Measurements from ENCODE around the gene GRAPL. TPM values are rescaled to one million over a fixed set of nuclear protein-coding genes. Genes with fewer than 3 reads are reported as not detected.
A peak's percentile ranks its signal among the peaks of the same experiment; 100 is the strongest.
"Not testable (repeated sequence)": the region's sequence is repeated elsewhere in the genome, so short reads cannot be mapped to it uniquely, and the experiment has no call there.

Gene GRAPL
- total RNA-seq: 5.1 TPM

GRCh38 chr17:19127148-19127980 is at the start of gene GRAPL:
TSS of gene GRAPL (plus strand) at chr17:19127589. CDS start at chr17:19127620, 31 bp downstream.
- not testable (repeated sequence) for H3K4me1 ChIP-seq (ENCODE audit: insufficient read depth, low read length); H3K4me3 ChIP-seq (ENCODE audit: low read length); H3K27me3 ChIP-seq (ENCODE audit: insufficient read depth, low read length); H3K9me3 ChIP-seq (ENCODE audit: low read depth, low read length)

- H3K4me3 ChIP-seq (ENCODE audit: low read length); H3K9me3 ChIP-seq (ENCODE audit: low read depth, low read length); H3K27me3 ChIP-seq (ENCODE audit: insufficient read depth, low read length); H3K4me1 ChIP-seq (ENCODE audit: insufficient read depth, low read length): not testable (repeated sequence)
Observed at GRCh38 chr17:19088804-19089685, 38.3 kb upstream of the GRAPL start.

- not testable (repeated sequence) for H3K4me3 ChIP-seq (ENCODE audit: low read length); H3K9me3 ChIP-seq (ENCODE audit: low read depth, low read length); H3K4me1 ChIP-seq (ENCODE audit: insufficient read depth, low read length); H3K27me3 ChIP-seq (ENCODE audit: insufficient read depth, low read length)
Observed at GRCh38 chr17:19090058-19090772, 37.2 kb upstream of the GRAPL start.

GRCh38 chr17:19092737-19093683 is 34.4 kb upstream of the GRAPL start:
- not testable (repeated sequence) for H3K4me3 ChIP-seq (ENCODE audit: low read length); H3K4me1 ChIP-seq (ENCODE audit: insufficient read depth, low read length); H3K9me3 ChIP-seq (ENCODE audit: low read depth, low read length); H3K27me3 ChIP-seq (ENCODE audit: insufficient read depth, low read length)

- H3K9me3 ChIP-seq (ENCODE audit: low read depth, low read length); H3K4me3 ChIP-seq (ENCODE audit: low read length); H3K27me3 ChIP-seq (ENCODE audit: insufficient read depth, low read length); H3K4me1 ChIP-seq (ENCODE audit: insufficient read depth, low read length): not testable (repeated sequence)
Observed at GRCh38 chr17:19093684-19094438, 33.5 kb upstream of the GRAPL start.

- H3K4me1 ChIP-seq (ENCODE audit: insufficient read depth, low read length); H3K27me3 ChIP-seq (ENCODE audit: insufficient read depth, low read length); H3K4me3 ChIP-seq (ENCODE audit: low read length); H3K9me3 ChIP-seq (ENCODE audit: low read depth, low read length): not testable (repeated sequence)
Observed at GRCh38 chr17:19108517-19108916, 18.9 kb upstream of the GRAPL start.

- H3K4me3 ChIP-seq (ENCODE audit: low read length); H3K27me3 ChIP-seq (ENCODE audit: insufficient read depth, low read length); H3K4me1 ChIP-seq (ENCODE audit: insufficient read depth, low read length); H3K9me3 ChIP-seq (ENCODE audit: low read depth, low read length): not testable (repeated sequence)
Observed at GRCh38 chr17:19110189-19111097, 16.9 kb upstream of the GRAPL start.

GRCh38 chr17:19111111-19111711 is 16.2 kb upstream of the GRAPL start:
- not testable (repeated sequence) for H3K9me3 ChIP-seq (ENCODE audit: low read depth, low read length); H3K27me3 ChIP-seq (ENCODE audit: insufficient read depth, low read length); H3K4me1 ChIP-seq (ENCODE audit: insufficient read depth, low read length)
- peak overlapping the region; percentile 28 for H3K4me3 ChIP-seq (ENCODE audit: low read length)

- H3K4me3 ChIP-seq (ENCODE audit: low read length); H3K27me3 ChIP-seq (ENCODE audit: insufficient read depth, low read length); H3K4me1 ChIP-seq (ENCODE audit: insufficient read depth, low read length); H3K9me3 ChIP-seq (ENCODE audit: low read depth, low read length): not testable (repeated sequence)
Observed at GRCh38 chr17:19111801-19112458, 15.5 kb upstream of the GRAPL start.

- not testable (repeated sequence) for H3K27me3 ChIP-seq (ENCODE audit: insufficient read depth, low read length); H3K4me3 ChIP-seq (ENCODE audit: low read length); H3K9me3 ChIP-seq (ENCODE audit: low read depth, low read length); H3K4me1 ChIP-seq (ENCODE audit: insufficient read depth, low read length)
Observed at GRCh38 chr17:19112459-19112826, 14.9 kb upstream of the GRAPL start.

- not testable (repeated sequence) for H3K4me3 ChIP-seq (ENCODE audit: low read length); H3K4me1 ChIP-seq (ENCODE audit: insufficient read depth, low read length); H3K9me3 ChIP-seq (ENCODE audit: low read depth, low read length); H3K27me3 ChIP-seq (ENCODE audit: insufficient read depth, low read length)
Observed at GRCh38 chr17:19118695-19119094, 8.7 kb upstream of the GRAPL start.

- H3K27me3 ChIP-seq (ENCODE audit: insufficient read depth, low read length); H3K4me1 ChIP-seq (ENCODE audit: insufficient read depth, low read length); H3K4me3 ChIP-seq (ENCODE audit: low read length); H3K9me3 ChIP-seq (ENCODE audit: low read depth, low read length): not testable (repeated sequence)
Observed at GRCh38 chr17:19125289-19125688, 2.1 kb upstream of the GRAPL start.

Measured in mononuclear cell (primary cell).